Endothelial cell of umbilical vein (primary cell): ENCODE measurements around the gene TSPEAR. TPM values are rescaled to one million over a fixed set of nuclear protein-coding genes. Genes with fewer than 3 reads are reported as not detected.

ENCODE experiments used
- BruUV-seq: library from RNA; stranded (reverse); fragments of 400-500 nt; replicated peaks from 2 replicates; lab custom pipeline; 2021; lab: Mats Ljungman, UMichigan
- CTCF ChIA-PET: fragments of 300-600, 350-600 bp; sonication (Branson Sonifier 250); formaldehyde crosslinking; loops from one replicate; lab custom pipeline; 2021; ENCODE audit warnings: antibody characterized with exemption, inconsistent platforms; lab: Charles Lee
- POLR2A ChIA-PET: fragments of 300-600, 350-600 bp; sonication (Branson Sonifier 250); formaldehyde crosslinking; loops from one replicate; lab custom pipeline; 2021; ENCODE audit warnings: antibody characterized with exemption, inconsistent platforms; lab: Charles Lee
- DNase-seq: peaks from one replicate; pipeline ENCODE4 v3.0.0-alpha.2; 2011; ENCODE audit warnings: low read depth, low spot score
- FAIRE-seq: peaks from 2 replicates; lab custom pipeline; 2011; peaks lifted over from hg19 to GRCh38; lab: Jason Lieb, UNC
- H2AFZ ChIP-seq: 2 replicates; pipeline ENCODE4 v1.6.0; 2012; ENCODE audit warnings: low read depth, low read length, control low read depth, inconsistent platforms
- H3K27ac ChIP-seq: 2 replicates; pipeline ENCODE4 v1.5.1; 2011; ENCODE audit warnings: low read depth, mild to moderate bottlenecking, control low read depth, low read length, moderate library complexity; ENCODE audit not compliant: insufficient read depth
- H3K27me3 ChIP-seq, 2 experiments: 2 replicates each; pipeline versions ENCODE4 v1.6.0 to v1.6.1; 2011; ENCODE audit warnings: low read length in 2 of 2, mixed read lengths in 1 of 2; ENCODE audit not compliant: control insufficient read depth in 2 of 2, insufficient read depth in 2 of 2
- H3K36me3 ChIP-seq, 2 experiments: 2 replicates in 1 of 2; 3 replicates in 1 of 2; pipeline ENCODE4 v1.5.1; 2011; ENCODE audit warnings: low read length in 2 of 2, mild to moderate bottlenecking in 1 of 2, moderate library complexity in 1 of 2; ENCODE audit not compliant: control insufficient read depth in 2 of 2, insufficient read depth in 2 of 2; ENCODE audit errors: extremely low read depth in 1 of 2
- H3K4me1 ChIP-seq: 3 replicates; pipeline ENCODE4 v1.5.1; 2011; ENCODE audit warnings: mild to moderate bottlenecking, low read length; ENCODE audit not compliant: control insufficient read depth, insufficient read depth; ENCODE audit errors: extremely low read depth
- H3K4me2 ChIP-seq: 2 replicates; pipeline ENCODE4 v1.6.1; 2011; ENCODE audit warnings: low read length, control low read depth, mixed read lengths; ENCODE audit not compliant: insufficient read depth
- H3K4me3 ChIP-seq, 3 experiments: fragments of 200-600 bp in 1 of 3; sonication (generic), shearing (Covaris generic) in 1 of 3; replicated peaks in 1 of 3; 2 replicates each; pipeline ENCODE4 v1.5.1; 2011 to 2016; ENCODE audit warnings: control low read depth in 3 of 3, low read length in 3 of 3, mild to moderate bottlenecking in 2 of 3, inconsistent platforms in 1 of 3, low read depth in 1 of 3, moderate library complexity in 1 of 3; ENCODE audit not compliant: insufficient read depth in 1 of 3
- H3K79me2 ChIP-seq: 2 replicates; pipeline ENCODE4 v1.6.0; 2012; ENCODE audit warnings: low read length, inconsistent platforms; ENCODE audit not compliant: control insufficient read depth, insufficient read depth
- H3K9ac ChIP-seq: replicated peaks from 2 replicates; pipeline ENCODE3; 2011; ENCODE audit warnings: low read length, control low read depth; ENCODE audit not compliant: insufficient read depth; ENCODE audit errors: extremely low read depth
- H3K9me1 ChIP-seq: replicated peaks from 3 replicates; pipeline ENCODE4 v1.6.0; 2011; ENCODE audit warnings: mild to moderate bottlenecking, low read length; ENCODE audit not compliant: control insufficient read depth, insufficient read depth; ENCODE audit errors: extremely low read depth
- H3K9me3 ChIP-seq: replicated peaks from 2 replicates; pipeline ENCODE4 v1.5.1; 2012; ENCODE audit warnings: low read length, inconsistent platforms; ENCODE audit not compliant: control insufficient read depth, insufficient read depth
- H4K20me1 ChIP-seq: replicated peaks from 2 replicates; pipeline ENCODE3; 2011; ENCODE audit warnings: mild to moderate bottlenecking, low read length; ENCODE audit not compliant: control insufficient read depth, insufficient read depth; ENCODE audit errors: extremely low read depth
- CTCF ChIP-seq, 2 donors: IDR thresholded peaks; 1 replicate in 1 of 2; 2 replicates in 1 of 2; pipeline ENCODE4 v1.5.1; 2011; ENCODE audit warnings: low read length in 2 of 2, mild to moderate bottlenecking in 2 of 2, moderate library complexity in 2 of 2, control low read depth in 1 of 2, inconsistent platforms in 1 of 2, low read depth in 1 of 2; ENCODE audit not compliant: insufficient read depth in 1 of 2; ENCODE audit errors: extremely low read depth in 1 of 2
- EZH2 ChIP-seq: IDR thresholded peaks from 2 replicates; pipeline ENCODE4 v1.6.1; 2012; ENCODE audit warnings: borderline replicate concordance, low read depth, mild to moderate bottlenecking, moderate library complexity, low read length, inconsistent platforms; ENCODE audit not compliant: severe bottlenecking
- FOS ChIP-seq: IDR thresholded peaks from 2 replicates; pipeline ENCODE4 v1.6.1; 2011; ENCODE audit warnings: mild to moderate bottlenecking, low read length, moderate library complexity, borderline replicate concordance; ENCODE audit not compliant: insufficient read depth
- GATA2 ChIP-seq: IDR thresholded peaks from 2 replicates; pipeline ENCODE4 v1.7.0; 2011; ENCODE audit warnings: low read depth, mild to moderate bottlenecking, moderate library complexity, mixed read lengths, low read length; ENCODE audit not compliant: insufficient read length, insufficient read depth
- JUN ChIP-seq: IDR thresholded peaks from 2 replicates; pipeline ENCODE4 v1.6.1; 2011; ENCODE audit warnings: borderline replicate concordance, low read depth; ENCODE audit not compliant: insufficient read length, insufficient read depth
- MYC ChIP-seq: IDR thresholded peaks from one replicate; pipeline ENCODE4 v1.6.1; 2011; ENCODE audit warnings: mild to moderate bottlenecking, low read depth, low read length
- POLR2A ChIP-seq: IDR thresholded peaks from 2 replicates; pipeline ENCODE4 v1.6.1; 2012; ENCODE audit warnings: low read depth, mild to moderate bottlenecking, control low read depth, low read length
- POLR2AphosphoS5 ChIP-seq: IDR thresholded peaks from 2 replicates; pipeline ENCODE4 v1.6.1; 2012; ENCODE audit warnings: low read depth, mild to moderate bottlenecking, control low read depth, low read length, moderate library complexity; ENCODE audit not compliant: insufficient read depth
- dilution Hi-C: fragments of 300-500 bp; cut with MboI; formaldehyde crosslinking; loops from one replicate; pipeline ENCODE4 v1.15.0; 2019; ENCODE audit warnings: low sequenced_read_pairs; ENCODE audit not compliant: extremely low pct_ligation_motif_present
- intact Hi-C: fragments of 100-400 bp; cut with micrococcal nuclease; formaldehyde crosslinking; loops from one replicate; pipeline ENCODE4 v1.10.0; 2022
- polyA plus RNA-seq, 4 experiments: library from polyadenylated mRNA; depleted of rRNA in 3 of 4; stranded (reverse) in 3 of 4; unstranded in 1 of 4; fragments of >200 nt; gene quantifications; 2 replicates each; pipeline versions ENCODE4 v1.2.1 to v1.2.3, GENCODE V29; 2011 to 2012; ENCODE audit warnings: missing spikeins in 1 of 4
- total RNA-seq: library from RNA; stranded (reverse); gene quantifications from 2 replicates; pipeline ENCODE4 v1.2.3, GENCODE V29; 2021
- TF ChIP-seq, protein P1 (sequence below): IDR thresholded peaks from 2 replicates; pipeline ENCODE4 v1.6.1; 2011; ENCODE audit not compliant: insufficient read depth, insufficient read length

Gene TSPEAR
- total and polyA plus RNA-seq, 2 donors (not counting 3 experiments of a cell fraction or from before 2014, with no cell fraction given) = 0.01 TPM; not detected in 1

- ChIA-PET CTCF (interaction anchor here (0.7 to 1.9 kb wide), 4 partner anchors 19 to 313 kb away, joined by 3 to 11 read pairs (median 3); no protein-coding TSS in a partner anchor), POLR2A (no interaction called here)
- H3K27ac ChIP-seq = no peak overlapping the region
- H3K9me3 ChIP-seq = no peaks in the 10 kb centered on the region
- no peak overlapping the region for H3K4me2 ChIP-seq
- H3K79me2 ChIP-seq = no peaks in the 10 kb centered on the region
- H3K27me3 ChIP-seq = no peaks in the 10 kb centered on the region
- no TSS peak for BruUV-seq
- FAIRE-seq (no peak), DNase-seq (no peak)
- dilution Hi-C loops = no loop called here
- H2AFZ ChIP-seq = no peak overlapping the region
- H4K20me1 ChIP-seq = no peaks in the 10 kb centered on the region
- H3K9ac ChIP-seq = no peak overlapping the region
- intact Hi-C loops = no loop called here
- H3K9me1 ChIP-seq = no peaks in the 10 kb centered on the region
- H3K4me3 ChIP-seq = no peak overlapping the region
- TF ChIP-seq MYC (no peak), FOS (no peak), CTCF (IDR thresholded peaks at IDR 0.05; ENCODE audit: extremely low read depth in 1 of 2, insufficient read depth in 1 of 2, low read depth in 1 of 2, low read length in 2 of 2) (no peak), JUN (no peak), GATA2 (no peak), EZH2 (no peak), POLR2AphosphoS5 (no peak), POLR2A (no peak)
- TF ChIP-seq, protein P1, sequence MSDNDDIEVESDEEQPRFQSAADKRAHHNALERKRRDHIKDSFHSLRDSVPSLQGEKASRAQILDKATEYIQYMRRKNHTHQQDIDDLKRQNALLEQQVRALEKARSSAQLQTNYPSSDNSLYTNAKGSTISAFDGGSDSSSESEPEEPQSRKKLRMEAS = no peak
- H3K4me1 ChIP-seq = no peaks in the 10 kb centered on the region
- no peaks in the 10 kb centered on the region for H3K36me3 ChIP-seq
Measured at GRCh38 chr21:44480200-44481053, 230.9 kb downstream of the TSPEAR start.
